Ovary (tissue), 3 donors: ENCODE measurements around the gene HRC.

Experiments
- CTCF ChIP-seq, 3 donors: fragments of 450-650 bp in 2 of 3; fragments of 200-600 bp in 1 of 3; IDR thresholded peaks; one replicate each; pipeline versions ENCODE4 v1.5.1 to v1.8.0; 2016 to 2022; ENCODE audit warnings: antibody characterized with exemption in 3 of 3, mild to moderate bottlenecking in 1 of 3
- POLR2A ChIP-seq: fragments of 450-650 bp; IDR thresholded peaks from one replicate; pipeline ENCODE4 v1.6.1; 2017; ENCODE audit warnings: antibody characterized with exemption, mild to moderate bottlenecking, moderate library complexity
- donor health status: DM: no; HTN: no; CAD: no.

DNA sequence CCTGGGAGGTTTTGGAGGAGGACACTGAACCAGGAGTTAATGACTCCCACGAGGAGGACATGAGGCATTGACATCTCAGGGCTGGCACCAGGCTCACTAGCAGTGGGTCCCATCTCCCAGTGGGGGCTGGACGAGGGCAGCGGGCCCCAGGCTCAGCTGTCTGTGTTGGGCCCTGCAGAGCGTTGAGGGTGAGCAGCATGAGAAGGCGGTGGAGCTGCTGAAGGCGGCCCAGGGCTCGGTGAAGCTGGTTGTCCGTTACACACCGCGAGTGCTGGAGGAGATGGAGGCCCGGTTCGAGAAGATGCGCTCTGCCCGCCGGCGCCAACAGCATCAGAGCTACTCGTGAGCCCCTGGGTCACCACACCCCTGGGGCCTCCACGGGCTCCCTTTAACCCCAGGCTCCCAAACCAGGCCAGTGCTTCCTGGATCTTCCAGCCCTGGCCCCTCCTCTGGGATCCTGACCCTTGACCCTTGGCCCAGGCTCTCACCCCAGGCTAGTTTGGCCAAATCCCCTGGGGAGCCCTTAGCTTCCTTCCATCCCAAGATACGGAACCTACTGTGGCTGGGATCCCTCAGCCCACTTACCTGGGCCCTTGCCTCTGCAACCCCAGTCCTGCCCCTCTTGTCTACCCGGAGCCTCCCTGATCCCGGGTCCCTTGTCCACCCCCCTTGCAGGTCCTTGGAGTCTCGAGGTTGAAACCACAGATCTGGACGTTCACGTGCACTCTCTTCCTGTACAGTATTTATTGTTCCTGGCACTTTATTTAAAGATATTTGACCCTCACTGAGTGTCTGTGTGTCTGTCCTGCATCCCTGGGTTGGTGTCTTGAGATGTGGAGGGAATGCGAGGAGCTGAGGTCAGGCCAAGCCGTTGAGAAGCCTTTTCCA, 37.3 kb downstream of the HRC start:
- no peak for TF ChIP-seq CTCF (IDR thresholded peaks at IDR 0.05)
- TF ChIP-seq POLR2A = no peak
